Mesenchymal stem cell (in vitro differentiated cells and primary cell): ENCODE results near the gene SMCHD1.
"Not testable (repeated sequence)": the region's sequence is repeated elsewhere in the genome, so short reads cannot be mapped to it uniquely, and the experiment has no call there.

Experiments used
- DNase-seq: peaks from one replicate; pipeline ENCODE4 v3.0.0-alpha.2; 2013
- H2AFZ ChIP-seq: one replicate; pipeline ENCODE4 v1.6.1; 2013; ENCODE audit warnings: low read depth, mild to moderate bottlenecking, control low read depth, inconsistent platforms, low read length, moderate library complexity
- H2AK5ac ChIP-seq: 2 replicates; pipeline ENCODE4 v1.6.1; 2013; ENCODE audit warnings: low read length, moderate library complexity, mild to moderate bottlenecking, inconsistent platforms; ENCODE audit not compliant: severe bottlenecking
- H2BK120ac ChIP-seq: one replicate; pipeline ENCODE4 v1.6.1; 2013; ENCODE audit warnings: low read depth, mild to moderate bottlenecking, inconsistent platforms, low read length, moderate library complexity
- H2BK12ac ChIP-seq, 2 experiments: one replicate each; pipeline ENCODE4 v1.6.1; 2013; ENCODE audit warnings: inconsistent platforms in 2 of 2, low read length in 2 of 2, mild to moderate bottlenecking in 2 of 2, moderate library complexity in 2 of 2, control low read depth in 1 of 2
- H2BK15ac ChIP-seq: one replicate; pipeline ENCODE4 v1.6.1; 2013; ENCODE audit warnings: mild to moderate bottlenecking, low read depth, inconsistent platforms; ENCODE audit not compliant: poor library complexity, severe bottlenecking
- H2BK5ac ChIP-seq: 2 replicates; pipeline ENCODE4 v1.6.1; 2013; ENCODE audit warnings: low read depth, mild to moderate bottlenecking, low read length, control low read depth, inconsistent platforms; ENCODE audit not compliant: poor library complexity, severe bottlenecking
- H3K14ac ChIP-seq, 2 experiments: one replicate each; pipeline ENCODE4 v1.6.1; 2013; ENCODE audit warnings: inconsistent platforms in 2 of 2, low read length in 2 of 2, control low read depth in 1 of 2, mild to moderate bottlenecking in 1 of 2, moderate library complexity in 1 of 2
- H3K18ac ChIP-seq, 2 experiments: one replicate each; pipeline ENCODE4 v1.6.1; 2013; ENCODE audit warnings: inconsistent platforms in 2 of 2, low read length in 2 of 2, control low read depth in 1 of 2, low read depth in 1 of 2, mild to moderate bottlenecking in 1 of 2
- H3K23ac ChIP-seq, 2 experiments: one replicate each; pipeline ENCODE4 v1.6.1; 2013; ENCODE audit warnings: inconsistent platforms in 2 of 2, low read length in 2 of 2, mild to moderate bottlenecking in 2 of 2, moderate library complexity in 2 of 2, control low read depth in 1 of 2
- H3K27ac ChIP-seq: 2 replicates; pipeline ENCODE4 v1.5.1; 2013; ENCODE audit warnings: mild to moderate bottlenecking, moderate library complexity, low read length, control low read depth, inconsistent platforms; ENCODE audit not compliant: poor library complexity, severe bottlenecking
- H3K27me3 ChIP-seq, 2 experiments: 2 replicates each; pipeline versions ENCODE4 v1.6.1 to v1.7.0; 2013; ENCODE audit warnings: low read length in 2 of 2, mild to moderate bottlenecking in 2 of 2, moderate library complexity in 2 of 2, control low read depth in 1 of 2, inconsistent platforms in 1 of 2; ENCODE audit not compliant: control insufficient read depth in 1 of 2, insufficient read depth in 1 of 2
- H3K36me3 ChIP-seq, 2 experiments: 2 replicates each; pipeline versions ENCODE4 v1.6.1 to v1.7.0; 2013; ENCODE audit warnings: low read length in 2 of 2, control low read depth in 1 of 2, inconsistent platforms in 1 of 2, low read depth in 1 of 2, mild to moderate bottlenecking in 1 of 2; ENCODE audit not compliant: insufficient read depth in 2 of 2, control insufficient read depth in 1 of 2
- H3K4ac ChIP-seq, 2 experiments: one replicate each; pipeline ENCODE4 v1.6.1; 2013; ENCODE audit warnings: inconsistent platforms in 2 of 2, low read length in 2 of 2, mild to moderate bottlenecking in 2 of 2, moderate library complexity in 2 of 2, control low read depth in 1 of 2, low read depth in 1 of 2
- H3K4me1 ChIP-seq: 2 replicates; pipeline ENCODE4 v1.6.1; 2013; ENCODE audit warnings: low read depth, low read length, control low read depth; ENCODE audit not compliant: control insufficient read depth, insufficient read depth
- H3K4me2 ChIP-seq: 2 replicates; pipeline ENCODE4 v1.6.1; 2013; ENCODE audit warnings: low read length, mild to moderate bottlenecking, inconsistent platforms; ENCODE audit not compliant: poor library complexity, severe bottlenecking
- H3K4me3 ChIP-seq, 2 experiments: 2 replicates each; pipeline versions ENCODE4 v1.5.1 to v1.7.0; 2013; ENCODE audit warnings: low read length in 2 of 2, mild to moderate bottlenecking in 2 of 2, control low read depth in 1 of 2, low read depth in 1 of 2; ENCODE audit not compliant: insufficient read depth in 1 of 2
- H3K79me1 ChIP-seq: replicated peaks from 2 replicates; pipeline ENCODE4 v1.6.1; 2013; ENCODE audit warnings: mild to moderate bottlenecking, control low read depth, low read length, inconsistent platforms; ENCODE audit not compliant: poor library complexity, severe bottlenecking
- H3K9ac ChIP-seq: 2 replicates; pipeline ENCODE4 v1.7.0; 2013; ENCODE audit warnings: mild to moderate bottlenecking, low read length, moderate library complexity
- H3K9me3 ChIP-seq: 2 replicates; pipeline ENCODE4 v1.7.0; 2013; ENCODE audit warnings: mild to moderate bottlenecking, low read length; ENCODE audit not compliant: control insufficient read depth
- H4K8ac ChIP-seq: one replicate; pipeline ENCODE4 v1.6.1; 2013; ENCODE audit warnings: inconsistent platforms, mild to moderate bottlenecking, low read length, moderate library complexity
- H4K91ac ChIP-seq: one replicate; pipeline ENCODE4 v1.6.1; 2013; ENCODE audit warnings: mild to moderate bottlenecking, low read length, inconsistent platforms
- whole genome bisulfite sequencing: methylation state at CpG from one replicate; pipeline ENCODE4 v1.1.7; 2013; ENCODE audit warnings: mixed read lengths; 5-methylcytosine and 5-hydroxymethylcytosine counted together

Gene SMCHD1

DNA sequence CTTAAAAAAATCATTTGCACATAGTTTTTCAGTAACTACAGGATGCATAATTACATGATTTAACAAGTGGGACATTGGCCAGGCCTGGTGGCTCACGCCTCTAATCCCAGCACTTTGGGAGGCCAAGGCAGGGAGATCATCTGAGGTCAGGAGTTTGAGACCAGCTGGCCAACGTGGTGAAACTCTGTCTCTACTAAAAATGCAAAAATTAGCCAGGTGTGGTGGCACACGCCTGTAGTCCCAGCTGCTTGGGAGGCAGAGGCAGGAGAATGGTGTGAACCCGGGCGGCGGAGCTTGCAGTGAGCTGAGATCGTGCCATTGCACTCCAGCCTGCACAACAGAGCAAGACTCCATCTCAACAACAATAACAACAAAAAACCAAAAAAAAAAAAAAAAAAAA, 6.8 kb downstream of the SMCHD1 start:
- not testable (repeated sequence) for H2AFZ ChIP-seq, H3K4me2 ChIP-seq, H3K14ac ChIP-seq, H3K79me1 ChIP-seq, H3K23ac ChIP-seq, H2BK120ac ChIP-seq, H3K4me1 ChIP-seq, H2AK5ac ChIP-seq, H2BK15ac ChIP-seq, H3K18ac ChIP-seq, H3K4ac ChIP-seq, H3K4me3 ChIP-seq, H4K91ac ChIP-seq, H2BK12ac ChIP-seq, H3K9ac ChIP-seq, H3K27ac ChIP-seq, H3K9me3 ChIP-seq, H4K8ac ChIP-seq, H2BK5ac ChIP-seq, H3K27me3 ChIP-seq, DNase-seq
- peaks cover 0 to 13% of the 10 kb centered on the region in 2 experiments for H3K36me3 ChIP-seq
- WGBS, result 93% methylated on average over 3 of the region's 7 CpGs

DNA sequence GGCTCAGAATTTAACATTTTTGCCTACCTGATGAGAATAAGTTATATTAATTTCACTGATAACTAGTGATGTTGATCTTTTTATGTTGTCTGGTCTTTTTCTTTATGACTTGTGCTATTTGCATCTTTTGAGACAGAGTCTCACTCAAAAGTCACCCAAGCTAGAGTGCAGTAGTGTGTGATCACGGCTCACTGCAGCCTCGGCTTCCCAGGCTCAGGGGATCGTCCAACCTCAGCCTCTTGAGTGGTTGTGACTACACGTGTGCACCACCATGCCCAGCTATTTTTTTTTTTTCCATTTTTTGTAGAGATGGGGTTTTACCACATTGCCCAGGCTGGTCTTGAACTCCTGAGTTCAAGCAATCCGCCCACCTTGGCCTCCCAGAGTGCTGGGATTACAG, 7.5 kb downstream of the SMCHD1 start:
- WGBS, result 98% methylated on average over 5 of the region's 5 CpGs
- no peaks in the 10 kb centered on the region for H3K9me3 ChIP-seq

GRCh38 chr18:2672410-2672809, 16.9 kb downstream of the SMCHD1 start:
- H3K18ac ChIP-seq, result no peak overlapping the region
- H3K14ac ChIP-seq, result no peak overlapping the region
- H3K4me1 ChIP-seq, result no peaks in the 10 kb centered on the region
- H3K27me3 ChIP-seq, result no peaks in the 10 kb centered on the region
- H3K27ac ChIP-seq, result no peak overlapping the region
- no peak overlapping the region for H3K9ac ChIP-seq
- H3K4me3 ChIP-seq, result no peak overlapping the region
- H3K36me3 ChIP-seq, result peaks cover 5 to 89% of the 10 kb centered on the region in 2 experiments
- DNase-seq, result no peak
- H2BK12ac ChIP-seq, result no peak overlapping the region
- H2BK15ac ChIP-seq, result no peak overlapping the region
- no peaks in the 10 kb centered on the region for H3K9me3 ChIP-seq
- peaks cover 15% of the 10 kb centered on the region for H3K79me1 ChIP-seq
- H2BK5ac ChIP-seq, result no peak overlapping the region
- no peak overlapping the region for H4K91ac ChIP-seq
- no peak overlapping the region for H2AFZ ChIP-seq
- WGBS, result 99% methylated on average over 5 of the region's 5 CpGs
- H4K8ac ChIP-seq, result no peak overlapping the region
- no peak overlapping the region for H2BK120ac ChIP-seq
- H2AK5ac ChIP-seq, result no peak overlapping the region
- H3K23ac ChIP-seq, result no peak overlapping the region
- H3K4me2 ChIP-seq, result no peak overlapping the region
- no peak overlapping the region for H3K4ac ChIP-seq

More for the DNA sequence above, 7.5 kb downstream of the SMCHD1 start:
- H2BK15ac ChIP-seq, result no peak overlapping the region
- H2BK5ac ChIP-seq, result no peak overlapping the region
- H3K27ac ChIP-seq, result no peak overlapping the region
- no peak overlapping the region for H3K4me3 ChIP-seq
- H2AK5ac ChIP-seq, result no peak overlapping the region
- H3K36me3 ChIP-seq, result peaks cover 0 to 18% of the 10 kb centered on the region in 2 experiments
- H3K27me3 ChIP-seq, result no peaks in the 10 kb centered on the region
- H4K91ac ChIP-seq, result no peak overlapping the region
- H3K79me1 ChIP-seq, result peaks cover 2% of the 10 kb centered on the region
- H4K8ac ChIP-seq, result no peak overlapping the region
- no peak overlapping the region for H3K18ac ChIP-seq
- no peak overlapping the region for H2BK120ac ChIP-seq
- H2BK12ac ChIP-seq, result no peak overlapping the region
- no peak overlapping the region for H3K14ac ChIP-seq
- no peak for DNase-seq
- no peak overlapping the region for H2AFZ ChIP-seq
- no peak overlapping the region for H3K9ac ChIP-seq
- no peak overlapping the region for H3K4me2 ChIP-seq
- H3K4me1 ChIP-seq, result no peaks in the 10 kb centered on the region
- no peak overlapping the region for H3K4ac ChIP-seq
- H3K23ac ChIP-seq, result no peak overlapping the region

DNA sequence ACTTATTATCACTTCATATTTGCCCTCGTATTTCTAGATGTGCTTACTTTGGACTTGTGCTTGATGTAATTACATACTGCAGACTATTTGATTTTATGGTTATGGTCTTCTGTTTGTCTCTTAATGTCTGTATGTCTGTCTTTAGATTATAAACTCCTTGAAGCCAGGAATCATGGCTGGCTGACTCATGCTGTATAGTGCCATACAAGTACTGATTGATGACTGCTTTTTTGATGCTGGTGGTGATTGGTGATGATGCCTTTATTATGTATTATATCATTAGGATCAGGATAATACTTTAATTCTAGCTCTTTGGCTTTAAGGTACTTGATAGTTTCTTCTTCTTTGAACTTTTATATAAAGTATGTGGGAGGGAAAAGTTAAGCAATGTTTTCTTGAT, 17.3 kb downstream of the SMCHD1 start:
- Histone ChIP-seq H2AFZ (no peak overlapping the region), H3K4me2 (no peak overlapping the region), H2BK5ac (no peak overlapping the region), H3K9ac (no peak overlapping the region), H3K4ac (no peak overlapping the region), H3K23ac (no peak overlapping the region), H2BK120ac (no peak overlapping the region), H3K9me3 (no peaks in the 10 kb centered on the region), H3K4me3 (no peak overlapping the region), H3K36me3 (peaks cover 8 to 90% of the 10 kb centered on the region in 2 experiments), H2BK12ac (no peak overlapping the region), H3K27ac (no peak overlapping the region), H4K91ac (no peak overlapping the region), H3K18ac (no peak overlapping the region), H2BK15ac (no peak overlapping the region), H4K8ac (no peak overlapping the region), H3K4me1 (no peaks in the 10 kb centered on the region), H2AK5ac (no peak overlapping the region), H3K79me1 (peaks cover 17% of the 10 kb centered on the region), H3K27me3 (no peaks in the 10 kb centered on the region), H3K14ac (no peak overlapping the region)
- 100% methylated on average over 1 of the region's 1 CpG for WGBS
- DNase-seq, result no peak
